ENCODE results near the gene HTRA3.
A peak's percentile ranks its signal among the peaks of the same experiment; 100 is the strongest.
"Not testable (repeated sequence)": the region's sequence is repeated elsewhere in the genome, so short reads cannot be mapped to it uniquely, and the experiment has no call there.

Gene HTRA3

GRCh38 chr4:8348071-8348470 lies 78.5 kb downstream of the HTRA3 start:
- DNase-seq: peak; percentile 77

GRCh38 chr4:8349236-8349635 lies 79.7 kb downstream of the HTRA3 start:
- not testable (repeated sequence) for DNase-seq

- DNase-seq: no peak
Observed at GRCh38 chr4:8349664-8350236, 80.2 kb downstream of the HTRA3 start.

GRCh38 chr4:8350352-8350751 lies 80.8 kb downstream of the HTRA3 start:
- no peak for DNase-seq

- no peak for DNase-seq
Observed at GRCh38 chr4:8350841-8351461, 81.4 kb downstream of the HTRA3 start.

- DNase-seq: no peak
Observed at GRCh38 chr4:8351931-8352367, 82.4 kb downstream of the HTRA3 start.

- no peak for DNase-seq
Observed at GRCh38 chr4:8352368-8353157, 83.0 kb downstream of the HTRA3 start.

GRCh38 chr4:8353158-8353669 lies 83.7 kb downstream of the HTRA3 start:
- no peak for DNase-seq

GRCh38 chr4:8353912-8354453 lies 84.4 kb downstream of the HTRA3 start:
- DNase-seq: no peak

- no peak for DNase-seq
Observed at GRCh38 chr4:8355306-8355705, 85.8 kb downstream of the HTRA3 start.

GRCh38 chr4:8355864-8356565 lies 86.5 kb downstream of the HTRA3 start:
- DNase-seq: no peak
